Measurements from ENCODE around the gene EIF5B.

- no peak for TF ChIP-seq RAD21 (IDR thresholded peaks at IDR 0.05; ENCODE audit: low read depth)
- no peak for TF ChIP-seq EGR1 (IDR thresholded peaks at IDR 0.05)
- TF ChIP-seq TAF1 (IDR thresholded peaks at IDR 0.05; ENCODE audit: low read depth): no peak
- no peak for TF ChIP-seq REST (IDR thresholded peaks at IDR 0.05; ENCODE audit: low read depth)
- no peak for TF ChIP-seq CEBPB (IDR thresholded peaks at IDR 0.05)
- no peak for TF ChIP-seq NFIC (IDR thresholded peaks at IDR 0.05)
- TF ChIP-seq YY1 (IDR thresholded peaks at IDR 0.05; ENCODE audit: low read depth): no peak
- no peak for TF ChIP-seq MAX (IDR thresholded peaks at IDR 0.05)
- TF ChIP-seq EP300 (IDR thresholded peaks at IDR 0.05; ENCODE audit: borderline replicate concordance): no peak
These were observed 11.8 kb upstream of the EIF5B start for GRCh38 chr2:99325384-99325783.

Measured in Ishikawa (cell line).